ENCODE measurements around the gene LGALSL. TPM values are rescaled to one million over a fixed set of nuclear protein-coding genes. Genes with fewer than 3 reads are reported as not detected.

The LGALSL gene
- polyA plus RNA-seq, 1 experiment = 4.1 TPM

DNA sequence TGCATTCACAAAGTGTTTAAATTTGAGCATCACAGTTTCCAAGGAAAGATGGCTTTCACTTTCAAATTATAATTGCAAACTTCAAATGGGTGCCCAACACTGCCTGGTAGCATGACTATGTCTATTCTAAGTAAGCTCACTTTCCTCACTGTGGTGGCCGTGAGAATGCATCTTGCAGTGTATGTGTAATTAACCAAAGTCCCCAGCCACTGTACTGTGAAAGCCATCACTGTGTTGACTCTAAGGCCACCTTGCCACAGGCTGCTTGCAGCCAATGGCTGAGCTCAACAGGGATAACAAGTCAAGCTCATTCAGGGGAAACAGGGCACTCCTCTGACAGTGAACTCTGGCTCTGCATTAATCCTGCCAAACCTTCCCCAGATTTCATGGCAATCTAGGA is 43.3 kb upstream of the LGALSL start:
- CTCF ChIA-PET = interaction anchor here (1.4 to 1.5 kb wide), 2 partner anchors 10 to 13 kb away, joined by 3 read pairs; no protein-coding TSS in a partner anchor
- POLR2A ChIA-PET = no interaction called here
- no peaks in the 10 kb centered on the region for H3K36me3 ChIP-seq (ENCODE audit: control insufficient read depth, insufficient read depth, low read length)
- peaks cover 20% of the 10 kb centered on the region for H3K27me3 ChIP-seq (ENCODE audit: control insufficient read depth, insufficient read depth, low read length)
- TF ChIP-seq, protein P1, sequence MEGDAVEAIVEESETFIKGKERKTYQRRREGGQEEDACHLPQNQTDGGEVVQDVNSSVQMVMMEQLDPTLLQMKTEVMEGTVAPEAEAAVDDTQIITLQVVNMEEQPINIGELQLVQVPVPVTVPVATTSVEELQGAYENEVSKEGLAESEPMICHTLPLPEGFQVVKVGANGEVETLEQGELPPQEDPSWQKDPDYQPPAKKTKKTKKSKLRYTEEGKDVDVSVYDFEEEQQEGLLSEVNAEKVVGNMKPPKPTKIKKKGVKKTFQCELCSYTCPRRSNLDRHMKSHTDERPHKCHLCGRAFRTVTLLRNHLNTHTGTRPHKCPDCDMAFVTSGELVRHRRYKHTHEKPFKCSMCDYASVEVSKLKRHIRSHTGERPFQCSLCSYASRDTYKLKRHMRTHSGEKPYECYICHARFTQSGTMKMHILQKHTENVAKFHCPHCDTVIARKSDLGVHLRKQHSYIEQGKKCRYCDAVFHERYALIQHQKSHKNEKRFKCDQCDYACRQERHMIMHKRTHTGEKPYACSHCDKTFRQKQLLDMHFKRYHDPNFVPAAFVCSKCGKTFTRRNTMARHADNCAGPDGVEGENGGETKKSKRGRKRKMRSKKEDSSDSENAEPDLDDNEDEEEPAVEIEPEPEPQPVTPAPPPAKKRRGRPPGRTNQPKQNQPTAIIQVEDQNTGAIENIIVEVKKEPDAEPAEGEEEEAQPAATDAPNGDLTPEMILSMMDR (IDR thresholded peaks at IDR 0.05; ENCODE audit: insufficient read depth, low read depth, low read length) = no peak
- no peak for DNase-seq (ENCODE audit: low read depth)
- no peak overlapping the region for H3K4me3 ChIP-seq (ENCODE audit: low read depth, low read length)

DNA sequence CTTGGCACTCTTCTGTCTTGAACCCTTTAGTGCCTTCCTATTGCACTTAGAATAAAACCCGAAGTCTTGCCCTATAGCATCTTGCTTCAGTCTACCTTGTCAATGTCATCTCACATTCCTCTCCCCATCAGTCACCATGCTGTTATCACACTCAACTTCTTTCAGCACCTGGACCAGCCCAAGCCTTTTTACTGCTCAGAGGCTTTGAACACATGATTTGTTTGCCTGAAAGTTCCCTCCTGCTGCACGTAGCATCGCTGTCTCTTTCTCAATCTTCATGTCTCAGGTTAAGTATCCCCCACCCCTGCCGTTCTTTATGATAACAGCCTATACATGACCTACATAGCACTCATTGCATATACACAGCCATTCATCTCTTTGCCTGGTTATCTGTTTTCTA is 41.3 kb upstream of the LGALSL start:
- ChIA-PET POLR2A (no interaction called here), CTCF (no interaction called here)
- H3K36me3 ChIP-seq (ENCODE audit: control insufficient read depth, insufficient read depth, low read length) = no peaks in the 10 kb centered on the region
- no peak overlapping the region for H3K4me3 ChIP-seq (ENCODE audit: low read depth, low read length)
- no peak for DNase-seq (ENCODE audit: low read depth)
- H3K27me3 ChIP-seq (ENCODE audit: control insufficient read depth, insufficient read depth, low read length) = peaks cover 20% of the 10 kb centered on the region
- TF ChIP-seq, protein P1 (IDR thresholded peaks at IDR 0.05; ENCODE audit: insufficient read depth, low read depth, low read length) = no peak

DNA sequence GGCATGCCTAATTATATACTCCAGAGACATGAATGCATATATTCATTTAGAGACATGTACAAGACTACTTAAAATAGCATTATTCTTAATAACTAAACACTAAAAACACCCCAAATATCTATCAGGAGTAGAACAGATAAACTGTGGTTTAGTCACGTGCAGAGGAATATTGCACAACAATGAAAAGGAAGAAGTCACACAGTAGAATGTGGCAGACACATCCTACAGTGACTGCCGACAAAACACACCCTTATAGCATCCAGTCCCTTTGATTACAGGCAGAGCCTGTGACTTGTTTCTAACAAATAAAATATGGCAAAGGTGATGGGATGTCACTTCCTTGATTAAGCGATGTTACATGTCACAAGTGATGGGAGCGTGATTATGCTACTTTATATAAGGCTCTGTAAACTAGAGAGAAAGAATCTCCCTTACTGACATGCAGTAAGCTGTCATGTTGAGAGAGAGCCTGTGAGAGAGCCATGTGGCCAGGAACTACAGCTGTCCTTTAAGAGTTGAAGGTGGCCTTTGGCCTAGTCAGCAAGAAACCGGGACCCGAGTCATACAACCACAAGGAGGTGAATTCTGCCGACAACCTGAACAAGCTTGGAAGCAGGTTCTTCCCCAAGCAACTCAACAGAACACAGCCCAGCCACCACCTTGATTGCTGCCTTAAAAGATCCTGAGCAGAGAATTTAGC is 39.1 kb upstream of the LGALSL start:
- POLR2A ChIA-PET = no interaction called here
- DNase-seq (ENCODE audit: low read depth) = no peak
- H3K4me3 ChIP-seq (ENCODE audit: low read depth, low read length) = no peak overlapping the region
- H3K36me3 ChIP-seq (ENCODE audit: control insufficient read depth, insufficient read depth, low read length) = no peaks in the 10 kb centered on the region
- TF ChIP-seq, protein P1 (IDR thresholded peaks at IDR 0.05; ENCODE audit: insufficient read depth, low read depth, low read length) = no peak
- CTCF ChIA-PET = interaction anchor here (0.8 kb wide), 1 partner anchor 21 kb away, joined by 3 read pairs; no protein-coding TSS in a partner anchor
- H3K27me3 ChIP-seq (ENCODE audit: control insufficient read depth, insufficient read depth, low read length) = peaks cover 14% of the 10 kb centered on the region

DNA sequence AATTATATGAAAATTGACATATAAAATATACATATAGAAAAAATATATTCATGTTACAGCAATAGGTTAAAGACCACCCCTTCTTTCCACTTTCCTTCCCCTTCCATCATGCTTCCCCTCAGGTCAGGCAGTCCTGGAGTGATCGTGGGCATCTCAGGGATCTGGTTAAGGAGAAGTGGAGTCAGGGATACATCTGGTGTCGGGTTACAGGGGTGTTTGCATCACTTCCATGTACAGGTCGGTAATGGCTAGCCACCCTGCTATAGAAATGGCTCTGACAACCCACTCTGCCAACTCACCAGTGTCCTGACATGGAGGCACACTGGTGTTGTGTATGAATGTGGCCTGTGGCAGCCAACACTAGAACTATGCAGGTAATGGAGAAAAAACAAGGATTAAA is 36.3 kb upstream of the LGALSL start:
- H3K27me3 ChIP-seq (ENCODE audit: control insufficient read depth, insufficient read depth, low read length) = peaks cover 4% of the 10 kb centered on the region
- CTCF ChIA-PET = interaction anchor here (1.3 kb wide), 1 partner anchor 70 kb away, joined by 3 read pairs; no protein-coding TSS in a partner anchor
- POLR2A ChIA-PET = no interaction called here
- H3K4me3 ChIP-seq (ENCODE audit: low read depth, low read length) = no peak overlapping the region
- TF ChIP-seq, protein P1 (IDR thresholded peaks at IDR 0.05; ENCODE audit: insufficient read depth, low read depth, low read length) = no peak
- H3K36me3 ChIP-seq (ENCODE audit: control insufficient read depth, insufficient read depth, low read length) = no peaks in the 10 kb centered on the region
- DNase-seq (ENCODE audit: low read depth) = no peak

DNA sequence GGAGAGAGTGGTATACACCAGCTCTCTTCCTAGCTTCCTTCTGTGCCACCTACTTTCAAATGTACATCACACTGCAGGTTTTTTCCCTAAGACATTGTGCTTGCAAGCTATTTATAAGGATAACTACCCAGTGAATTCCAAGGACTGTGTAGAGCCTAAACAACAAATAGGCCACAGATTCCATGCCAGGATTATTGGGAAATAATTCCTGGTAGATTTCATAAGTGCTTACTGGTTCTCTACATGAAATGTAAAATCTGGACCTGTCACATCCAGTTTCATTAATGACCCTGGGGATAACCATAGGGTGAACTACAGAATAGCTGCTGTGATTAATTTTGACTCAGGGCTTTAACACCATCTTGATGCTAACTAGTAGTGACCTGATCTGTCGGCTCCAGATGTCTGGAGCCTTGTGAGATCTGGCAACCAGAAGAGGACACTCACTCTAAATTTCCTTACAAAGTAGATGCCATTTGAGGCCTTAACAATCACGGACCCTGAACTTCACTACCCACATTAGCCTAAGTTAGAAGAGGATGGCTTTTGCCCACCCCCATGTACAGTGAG is 34.3 kb upstream of the LGALSL start:
- peaks cover 3% of the 10 kb centered on the region for H3K27me3 ChIP-seq (ENCODE audit: control insufficient read depth, insufficient read depth, low read length)
- ChIA-PET POLR2A (no interaction called here), CTCF (no interaction called here)
- H3K36me3 ChIP-seq (ENCODE audit: control insufficient read depth, insufficient read depth, low read length) = no peaks in the 10 kb centered on the region
- H3K4me3 ChIP-seq (ENCODE audit: low read depth, low read length) = no peak overlapping the region
- no peak for DNase-seq (ENCODE audit: low read depth)
- TF ChIP-seq, protein P1 (IDR thresholded peaks at IDR 0.05; ENCODE audit: insufficient read depth, low read depth, low read length) = no peak
